Activated naive CD8-positive, alpha-beta T cell (primary cell): ENCODE data around the gene TPP2.

Source experiments
- H3K27ac Mint-ChIP-seq: one replicate; pipeline ENCODE4 v1.8.0; 2021; ENCODE audit warnings: mixed read lengths
- H3K27me3 Mint-ChIP-seq: one replicate; pipeline ENCODE4 v1.8.0; 2021; ENCODE audit warnings: mixed read lengths
- H3K36me3 Mint-ChIP-seq: one replicate; pipeline ENCODE4 v1.8.0; 2021; ENCODE audit warnings: mixed read lengths
- H3K4me1 Mint-ChIP-seq: one replicate; pipeline ENCODE4 v1.8.0; 2021; ENCODE audit warnings: low read depth, mixed read lengths
- H3K4me3 Mint-ChIP-seq: one replicate; pipeline ENCODE4 v1.8.0; 2021; ENCODE audit warnings: mild to moderate bottlenecking, mixed read lengths
- H3K9me3 Mint-ChIP-seq: one replicate; pipeline ENCODE4 v1.8.0; 2021; ENCODE audit warnings: low read depth, mixed read lengths

Gene TPP2

DNA sequence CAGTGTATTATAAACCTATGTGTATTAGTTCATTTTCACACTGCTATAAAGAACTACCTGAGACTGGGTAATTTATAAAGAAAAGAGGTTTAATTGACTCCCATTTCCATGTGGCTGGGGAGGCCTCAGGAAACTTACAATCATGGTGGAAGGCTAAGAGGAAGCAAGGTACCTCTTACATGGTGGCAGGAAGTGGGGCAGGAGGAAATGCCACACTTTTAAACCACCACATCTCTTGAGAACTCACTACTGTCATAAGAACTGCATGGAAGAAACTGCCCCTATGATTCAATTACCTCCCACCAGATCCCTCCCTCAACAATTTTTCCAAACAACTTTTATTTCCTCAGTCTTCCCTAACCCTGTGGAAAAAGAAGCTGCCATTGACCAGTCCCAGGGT lies 14.5 kb upstream of the TPP2 start:
- Mint-ChIP-seq H3K4me1 (peaks cover 7% of the 10 kb centered on the region), H3K27ac (peak overlapping the region; percentile 51), H3K4me3 (no peak overlapping the region), H3K27me3 (peaks cover 3% of the 10 kb centered on the region), H3K9me3 (no peaks in the 10 kb centered on the region), H3K36me3 (no peaks in the 10 kb centered on the region)

DNA sequence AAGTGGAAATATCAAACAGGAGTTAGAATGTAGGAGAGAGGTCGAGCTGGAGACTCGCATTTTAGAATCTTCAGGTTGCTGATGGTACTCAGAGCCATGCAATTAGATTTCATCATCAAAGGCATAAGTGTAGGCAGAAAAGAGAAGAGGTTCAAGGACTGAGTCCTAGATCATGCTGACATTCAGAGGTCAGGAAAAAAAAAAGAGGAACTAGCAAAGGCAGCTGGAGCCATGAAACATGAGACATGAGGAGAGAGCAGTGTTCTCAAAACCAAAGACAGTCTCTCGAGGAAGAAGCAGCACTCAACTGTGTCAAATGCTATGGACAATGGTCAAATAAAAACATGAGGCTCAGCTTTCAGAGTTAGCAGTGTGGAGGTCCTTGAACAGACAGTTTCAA lies 12.4 kb upstream of the TPP2 start:
- peaks cover 11% of the 10 kb centered on the region for H3K4me1 Mint-ChIP-seq
- no peaks in the 10 kb centered on the region for H3K36me3 Mint-ChIP-seq
- peaks cover 3% of the 10 kb centered on the region for H3K27me3 Mint-ChIP-seq
- H3K9me3 Mint-ChIP-seq = no peaks in the 10 kb centered on the region
- no peak overlapping the region for H3K27ac Mint-ChIP-seq
- no peak overlapping the region for H3K4me3 Mint-ChIP-seq

DNA sequence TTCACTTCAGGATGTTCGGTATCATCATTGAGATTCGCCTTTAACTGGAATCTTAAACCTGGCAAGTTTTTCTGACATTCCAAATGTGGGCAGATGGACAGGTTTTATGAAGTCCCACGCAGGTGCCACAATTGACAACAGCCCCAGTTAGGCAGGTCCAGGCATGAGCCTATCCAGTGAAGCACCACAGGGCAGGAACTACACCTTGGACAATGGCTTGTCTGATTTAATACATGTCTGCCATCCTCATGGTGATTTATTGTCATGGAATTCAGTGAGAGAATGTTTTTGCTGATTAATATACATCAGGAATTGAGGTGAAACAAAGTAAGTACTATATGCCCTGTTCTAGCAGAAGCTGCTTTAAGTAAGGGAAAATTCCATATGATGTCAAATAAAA lies 10.2 kb upstream of the TPP2 start:
- Mint-ChIP-seq H3K9me3 (no peaks in the 10 kb centered on the region), H3K36me3 (no peaks in the 10 kb centered on the region), H3K27ac (no peak overlapping the region), H3K4me3 (no peak overlapping the region), H3K4me1 (peaks cover 13% of the 10 kb centered on the region), H3K27me3 (no peaks in the 10 kb centered on the region)

DNA sequence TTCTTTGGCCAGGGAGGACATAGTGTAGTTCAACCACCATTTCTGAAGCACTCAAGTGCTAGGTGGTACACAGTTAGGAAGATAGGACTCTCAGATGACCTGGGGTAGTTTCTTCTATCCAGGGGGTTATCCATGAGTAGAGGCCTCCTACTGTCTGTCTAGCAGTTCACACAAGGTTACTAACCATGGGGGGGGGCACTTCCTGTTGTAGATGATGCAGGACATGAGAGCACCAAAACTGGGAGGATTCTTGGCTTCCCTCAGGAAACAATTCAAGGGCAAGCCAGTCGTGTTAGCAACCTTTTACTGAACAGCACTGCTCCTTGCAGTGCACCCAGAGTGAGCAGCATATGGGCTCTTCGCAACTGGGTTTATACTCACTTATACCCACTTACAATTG lies 8.9 kb upstream of the TPP2 start:
- Mint-ChIP-seq H3K27ac (no peak overlapping the region), H3K4me1 (peaks cover 16% of the 10 kb centered on the region), H3K9me3 (no peaks in the 10 kb centered on the region), H3K36me3 (no peaks in the 10 kb centered on the region), H3K27me3 (no peaks in the 10 kb centered on the region), H3K4me3 (no peak overlapping the region)

DNA sequence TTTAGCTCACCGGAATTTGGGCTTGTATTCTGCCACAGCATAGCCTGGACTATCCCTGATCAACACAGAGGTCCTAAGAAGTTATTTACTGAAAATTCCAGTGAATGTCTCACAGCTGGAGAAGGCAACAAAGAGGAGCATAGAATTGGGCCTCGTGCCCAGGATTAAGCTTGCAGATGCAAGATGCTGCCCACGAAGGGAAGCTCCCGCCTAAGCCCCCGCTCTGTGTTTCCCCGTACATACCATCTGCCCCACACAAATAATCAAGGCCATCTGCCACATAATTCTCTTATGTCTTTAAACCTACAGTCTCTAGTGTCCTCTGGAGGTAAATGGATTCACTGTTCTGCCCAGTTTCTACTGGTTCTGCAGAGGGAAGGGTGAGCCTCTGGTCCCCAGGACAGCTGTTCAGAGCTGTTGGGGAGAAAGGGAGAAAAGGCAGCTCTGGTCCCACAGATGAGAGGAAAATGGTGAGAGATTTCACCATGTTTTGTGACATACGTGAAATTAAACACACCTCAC lies 7.4 kb upstream of the TPP2 start:
- H3K27me3 Mint-ChIP-seq = no peaks in the 10 kb centered on the region
- no peak overlapping the region for H3K27ac Mint-ChIP-seq
- H3K36me3 Mint-ChIP-seq = no peaks in the 10 kb centered on the region
- no peak overlapping the region for H3K4me3 Mint-ChIP-seq
- H3K4me1 Mint-ChIP-seq = peaks cover 23% of the 10 kb centered on the region
- H3K9me3 Mint-ChIP-seq = no peaks in the 10 kb centered on the region

DNA sequence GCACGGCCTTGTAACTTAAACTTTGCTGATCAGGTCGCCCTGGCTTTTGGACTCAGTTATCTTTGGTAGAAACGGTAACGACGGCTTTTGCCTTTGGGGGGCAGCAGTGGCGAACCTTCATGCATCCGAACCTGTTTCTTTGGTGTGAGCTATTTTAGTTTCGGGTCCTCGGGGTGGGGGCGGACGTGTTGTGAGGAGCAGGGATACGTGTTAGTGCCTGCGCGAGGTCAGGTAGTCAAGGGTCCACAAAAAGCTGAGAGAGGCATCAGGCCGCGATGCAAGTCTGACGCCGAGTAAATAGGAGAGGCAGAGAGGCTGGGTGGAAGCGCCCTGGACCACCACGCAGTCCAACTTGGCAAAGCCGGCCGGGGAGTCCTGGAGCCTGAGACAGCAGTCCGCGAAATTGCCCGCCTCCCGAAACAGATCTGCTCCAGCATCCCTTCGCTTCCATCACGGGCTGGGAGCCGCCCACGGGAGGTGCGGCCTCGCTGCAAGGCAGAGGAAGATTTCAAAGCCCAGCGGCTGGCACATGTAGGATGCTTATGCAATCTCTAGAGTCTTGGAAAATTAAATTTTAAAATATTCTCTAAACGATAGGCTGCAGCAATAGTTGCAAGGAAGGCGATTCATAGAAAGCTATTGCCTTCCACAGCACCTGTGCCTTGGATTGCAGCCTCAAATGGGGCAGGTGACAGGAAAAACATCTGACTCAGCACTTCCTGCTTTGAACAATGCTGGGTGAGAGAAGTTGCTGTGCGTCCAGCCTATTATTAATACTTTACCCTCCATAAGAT lies 4.6 kb upstream of the TPP2 start:
- H3K9me3 Mint-ChIP-seq = no peaks in the 10 kb centered on the region
- H3K4me1 Mint-ChIP-seq = peaks cover 38% of the 10 kb centered on the region
- peak overlapping the region; percentile 95 for H3K4me3 Mint-ChIP-seq
- H3K27ac Mint-ChIP-seq = peak overlapping the region; percentile 98
- H3K36me3 Mint-ChIP-seq = no peaks in the 10 kb centered on the region
- no peaks in the 10 kb centered on the region for H3K27me3 Mint-ChIP-seq

DNA sequence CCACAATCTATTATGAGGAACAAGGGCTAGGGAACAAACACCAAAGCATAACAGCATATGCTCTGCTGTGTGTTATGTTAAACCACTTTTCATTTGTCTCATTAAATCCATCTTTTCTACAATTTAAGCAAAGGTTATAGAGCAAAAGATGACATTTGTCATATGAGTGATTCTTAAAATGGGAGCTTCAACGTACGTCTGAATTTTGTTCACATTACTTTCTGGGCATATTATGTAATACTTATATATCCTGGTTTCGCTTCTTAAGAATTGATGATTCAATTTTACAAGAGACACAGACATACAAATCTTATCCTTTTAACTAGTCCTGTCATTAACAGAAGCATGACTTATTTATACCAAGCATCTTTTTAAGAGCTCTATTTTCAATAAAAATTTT lies 3.3 kb upstream of the TPP2 start:
- H3K4me3 Mint-ChIP-seq = peak overlapping the region; percentile 59

DNA sequence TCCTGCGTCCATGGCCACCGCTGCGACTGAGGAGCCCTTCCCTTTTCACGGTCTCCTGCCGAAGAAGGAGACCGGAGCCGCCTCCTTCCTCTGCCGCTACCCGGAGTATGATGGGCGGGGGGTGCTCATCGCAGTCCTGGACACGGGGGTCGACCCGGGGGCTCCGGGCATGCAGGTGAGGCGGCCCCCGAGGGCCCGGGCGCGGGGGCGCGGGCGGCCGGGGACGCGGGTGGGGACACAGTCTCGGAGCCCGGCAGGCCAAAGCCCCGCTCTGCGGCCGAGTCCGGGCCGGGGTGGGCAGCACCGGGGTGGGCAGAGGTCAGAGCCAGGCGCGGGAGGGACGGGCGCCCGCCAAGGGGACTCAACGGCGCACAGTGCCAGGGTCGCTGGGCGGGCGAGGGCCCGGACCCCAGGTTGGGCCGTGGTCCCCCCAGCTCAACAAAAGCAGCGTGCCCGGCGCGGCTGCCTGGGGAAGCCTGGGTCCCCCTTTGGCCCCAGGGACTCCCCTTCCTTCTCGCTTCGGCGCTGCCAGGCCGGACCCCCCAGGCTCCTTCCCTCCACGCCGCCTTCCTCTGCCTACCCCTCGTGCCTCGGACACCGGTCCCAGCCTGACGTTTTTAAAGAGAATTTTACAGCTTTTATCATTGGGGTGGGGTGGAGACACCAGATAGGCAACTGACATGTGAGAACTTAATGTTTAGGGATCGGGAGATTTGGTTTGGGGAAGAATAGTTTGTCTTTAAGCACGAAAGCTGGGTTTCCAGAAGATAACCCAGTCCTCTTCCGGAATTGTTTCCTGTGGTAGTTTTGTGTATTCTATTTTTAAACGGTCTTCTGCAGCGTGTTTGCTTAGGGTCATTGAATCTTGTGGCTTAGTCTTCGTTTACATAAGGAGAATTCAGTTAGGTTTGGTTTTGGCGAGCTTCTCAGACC lies 509 bp downstream of the TPP2 start:
- H3K27me3 Mint-ChIP-seq = no peaks in the 10 kb centered on the region
- no peaks in the 10 kb centered on the region for H3K36me3 Mint-ChIP-seq
- no peaks in the 10 kb centered on the region for H3K9me3 Mint-ChIP-seq
- H3K27ac Mint-ChIP-seq = peak overlapping the region; percentile 100
- peak overlapping the region; percentile 98 for H3K4me3 Mint-ChIP-seq
- peaks cover 66% of the 10 kb centered on the region for H3K4me1 Mint-ChIP-seq

More for the DNA sequence above, 3.3 kb upstream of the TPP2 start:
- Mint-ChIP-seq H3K9me3 (no peaks in the 10 kb centered on the region), H3K36me3 (no peaks in the 10 kb centered on the region), H3K27me3 (no peaks in the 10 kb centered on the region), H3K4me1 (peaks cover 38% of the 10 kb centered on the region), H3K27ac (peak overlapping the region; percentile 75)

DNA sequence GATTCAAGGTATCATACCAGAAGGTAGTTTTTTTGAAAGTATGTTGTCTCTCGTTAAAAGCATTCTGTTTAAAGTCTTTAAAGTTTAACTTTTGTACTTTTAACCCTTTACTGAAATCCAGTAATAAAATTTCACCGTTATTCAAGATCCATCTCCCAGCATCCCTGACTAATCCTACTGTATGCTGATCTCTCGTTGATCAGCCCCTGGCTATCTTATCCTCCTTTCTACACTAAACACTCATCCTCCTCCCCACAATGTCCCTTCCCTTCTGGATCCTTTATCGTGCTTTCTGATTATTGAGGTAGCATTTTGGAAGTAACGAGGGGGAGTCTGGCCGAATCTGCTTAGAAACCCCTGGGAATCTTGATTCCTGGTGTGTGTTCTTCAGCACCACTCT lies 1.3 kb downstream of the TPP2 start:
- Mint-ChIP-seq H3K27me3 (no peaks in the 10 kb centered on the region), H3K36me3 (no peaks in the 10 kb centered on the region), H3K4me3 (peak overlapping the region; percentile 97), H3K27ac (peak overlapping the region; percentile 88), H3K9me3 (no peaks in the 10 kb centered on the region), H3K4me1 (peaks cover 67% of the 10 kb centered on the region)

DNA sequence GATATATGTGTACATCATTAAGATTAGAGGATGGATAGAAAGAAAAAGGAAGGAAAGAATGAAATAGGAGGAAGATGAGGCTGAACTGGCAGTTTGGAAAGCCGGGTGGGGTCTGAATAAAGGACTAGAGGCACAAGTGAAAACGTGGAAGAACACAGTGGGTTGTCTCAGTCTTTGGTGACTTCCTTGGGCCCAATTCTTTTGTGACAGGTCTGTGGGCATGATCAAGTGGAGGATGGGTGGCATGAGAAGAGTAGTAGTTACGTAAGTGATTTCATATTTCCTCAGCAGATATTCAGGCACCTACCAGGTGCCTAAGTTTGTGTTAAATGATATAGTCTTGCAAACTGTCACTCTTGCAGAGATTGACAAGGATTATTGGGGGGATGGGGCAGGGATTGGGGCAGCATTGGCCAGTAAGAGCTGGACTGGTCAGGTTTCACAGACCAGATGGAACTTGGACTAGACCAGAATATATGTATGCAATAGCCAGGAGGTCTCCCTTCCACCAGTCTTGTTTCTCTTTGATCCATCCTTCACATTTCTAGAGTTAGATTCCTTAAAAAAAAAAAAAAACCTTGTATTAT lies 2.7 kb downstream of the TPP2 start:
- Mint-ChIP-seq H3K4me1 (peaks cover 76% of the 10 kb centered on the region), H3K36me3 (peaks cover 6% of the 10 kb centered on the region), H3K27ac (peak overlapping the region; percentile 85), H3K9me3 (no peaks in the 10 kb centered on the region), H3K27me3 (no peaks in the 10 kb centered on the region), H3K4me3 (peak overlapping the region; percentile 97)

DNA sequence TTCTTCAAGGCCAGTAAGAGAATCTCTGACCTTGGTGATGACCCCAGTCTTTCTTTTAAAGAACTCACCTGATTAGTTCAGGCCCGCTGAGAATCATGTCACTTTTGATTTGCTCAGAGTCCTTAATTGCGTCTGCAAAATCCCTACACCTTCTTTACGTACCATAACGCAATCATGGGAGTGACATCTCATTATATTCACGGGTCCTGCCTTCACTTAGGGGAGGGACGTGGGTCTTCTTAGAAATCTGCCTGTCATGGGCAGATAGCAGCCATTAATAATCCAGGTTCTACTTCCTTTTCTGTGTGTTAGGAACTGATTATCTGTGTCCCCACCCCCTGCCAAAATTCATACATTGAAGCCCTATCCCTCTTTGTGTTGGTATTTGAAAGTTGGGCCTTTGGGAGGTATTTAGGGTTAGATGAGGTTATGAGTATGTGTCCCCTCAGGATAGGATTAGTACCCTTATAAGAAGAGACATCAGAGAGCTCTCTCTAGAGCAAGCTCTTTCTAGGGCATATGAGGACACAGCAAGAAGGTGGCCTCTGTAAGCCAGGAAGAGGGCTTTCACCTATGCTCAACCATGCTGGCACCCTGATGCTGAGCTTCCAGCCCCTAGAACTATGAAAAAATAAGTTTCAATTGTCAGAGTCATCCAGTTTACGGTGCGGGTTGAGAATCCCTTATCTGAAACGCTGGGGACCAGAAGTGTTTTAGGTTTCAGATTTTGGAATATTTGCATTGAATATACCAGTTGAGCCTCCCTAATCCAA lies 9.9 kb downstream of the TPP2 start:
- Mint-ChIP-seq H3K4me3 (no peak overlapping the region), H3K27ac (peak overlapping the region; percentile 17), H3K9me3 (no peaks in the 10 kb centered on the region), H3K4me1 (peaks cover 73% of the 10 kb centered on the region), H3K27me3 (no peaks in the 10 kb centered on the region), H3K36me3 (peaks cover 33% of the 10 kb centered on the region)

DNA sequence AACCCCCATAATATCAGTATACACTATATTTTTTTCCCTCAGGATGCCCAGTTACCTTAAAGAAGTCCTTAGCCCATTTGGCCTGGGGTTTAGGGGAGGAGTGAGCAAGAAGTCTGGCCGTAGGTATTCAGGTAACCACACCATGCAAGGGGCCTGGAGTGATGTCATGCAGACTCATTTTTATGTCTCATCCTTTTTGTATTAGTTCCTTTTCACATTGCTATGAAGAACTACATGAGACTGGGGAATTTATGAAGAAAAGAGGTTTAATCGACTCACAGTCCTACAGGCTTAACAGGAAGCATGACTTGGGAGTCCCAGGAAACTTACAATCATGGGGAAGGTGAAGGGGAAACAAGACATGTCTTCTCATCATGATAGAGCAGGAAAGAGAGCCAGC lies 12.2 kb downstream of the TPP2 start:
- Mint-ChIP-seq H3K4me3 (peak overlapping the region; percentile 66), H3K27me3 (no peaks in the 10 kb centered on the region), H3K9me3 (no peaks in the 10 kb centered on the region), H3K4me1 (peaks cover 70% of the 10 kb centered on the region), H3K27ac (peak overlapping the region; percentile 92), H3K36me3 (peaks cover 30% of the 10 kb centered on the region)

DNA sequence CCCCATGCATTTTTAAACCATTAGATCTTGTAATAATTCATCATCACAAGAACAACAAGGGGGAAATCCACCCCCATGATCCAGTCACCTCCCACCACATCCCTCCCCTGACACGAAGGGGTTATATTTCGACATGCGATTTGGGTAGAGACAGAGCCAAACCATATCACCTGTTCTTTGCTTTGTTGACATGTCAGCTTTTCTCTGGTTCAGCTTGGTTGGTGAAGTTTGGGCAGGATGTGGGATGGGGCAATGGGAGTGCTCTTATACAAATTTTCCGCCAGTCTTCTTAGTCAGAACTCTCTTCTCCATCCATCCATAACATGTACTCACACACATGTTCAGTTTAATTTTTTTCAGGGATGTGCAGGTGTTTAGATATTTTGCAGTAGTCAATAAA lies 12.9 kb downstream of the TPP2 start:
- Mint-ChIP-seq H3K27ac (peak overlapping the region; percentile 36), H3K4me3 (peak overlapping the region; percentile 20), H3K9me3 (no peaks in the 10 kb centered on the region), H3K4me1 (peaks cover 64% of the 10 kb centered on the region), H3K36me3 (peaks cover 25% of the 10 kb centered on the region), H3K27me3 (no peaks in the 10 kb centered on the region)

DNA sequence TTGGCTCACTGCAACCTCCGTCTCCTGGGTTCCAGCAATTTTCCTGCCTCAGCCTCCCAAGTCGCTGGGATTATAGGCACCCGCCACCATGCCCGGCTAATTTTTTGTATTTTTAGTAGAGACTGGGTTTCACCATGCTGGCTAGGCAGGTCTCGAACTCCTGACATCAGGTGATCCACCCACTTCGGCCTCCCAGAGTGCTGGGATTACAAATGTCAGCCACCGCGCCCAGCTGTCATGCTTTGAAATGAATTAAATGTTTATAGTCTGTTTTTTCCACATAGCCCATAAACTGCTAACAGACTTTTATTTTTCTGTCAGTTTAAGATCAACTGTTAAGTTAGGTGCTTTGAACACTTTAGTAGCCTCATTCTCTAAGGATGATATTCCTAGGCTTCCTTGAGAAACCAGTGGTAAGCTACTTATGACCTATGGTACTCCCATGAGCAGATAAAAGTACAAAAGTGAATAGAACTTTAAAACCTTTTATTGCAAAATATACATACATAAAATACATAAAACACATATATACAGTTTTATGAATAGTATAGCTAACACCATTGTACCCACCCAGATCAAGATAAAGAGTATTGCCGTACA lies 13.6 kb downstream of the TPP2 start:
- peaks cover 57% of the 10 kb centered on the region for H3K4me1 Mint-ChIP-seq
- no peaks in the 10 kb centered on the region for H3K9me3 Mint-ChIP-seq
- no peak overlapping the region for H3K27ac Mint-ChIP-seq
- no peak overlapping the region for H3K4me3 Mint-ChIP-seq
- H3K27me3 Mint-ChIP-seq = no peaks in the 10 kb centered on the region
- peaks cover 20% of the 10 kb centered on the region for H3K36me3 Mint-ChIP-seq
